Right forelimb (tissue), 1 donor: ENCODE results near the gene CSF3.
"Not testable (repeated sequence)": the region's sequence is repeated elsewhere in the genome, so short reads cannot be mapped to it uniquely, and the experiment has no call there.

Experiments
- DNase-seq: peaks from one replicate; pipeline ENCODE4 v3.0.0-alpha.2; 2018

CSF3 gene

DNA sequence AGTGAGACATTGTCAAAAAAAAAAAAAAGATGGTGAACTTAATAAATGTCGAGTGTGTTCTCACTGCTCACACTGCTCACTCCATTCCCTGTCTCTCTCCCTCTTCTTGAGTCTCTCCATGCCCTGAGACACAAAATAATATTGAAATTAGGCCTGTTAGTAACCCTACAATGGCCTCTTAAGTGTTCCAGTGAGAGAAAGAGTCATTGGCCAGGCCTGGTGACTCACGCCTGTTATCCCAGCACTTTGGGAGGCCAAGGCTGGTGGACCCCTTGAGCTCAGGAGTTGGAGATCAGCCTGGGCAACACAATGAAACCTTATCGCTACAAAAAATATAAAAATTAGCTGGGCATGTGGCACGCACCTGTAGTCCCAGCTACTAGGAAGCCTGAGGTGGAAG lies 16.2 kb upstream of the CSF3 start:
- DNase-seq: no peak

DNA sequence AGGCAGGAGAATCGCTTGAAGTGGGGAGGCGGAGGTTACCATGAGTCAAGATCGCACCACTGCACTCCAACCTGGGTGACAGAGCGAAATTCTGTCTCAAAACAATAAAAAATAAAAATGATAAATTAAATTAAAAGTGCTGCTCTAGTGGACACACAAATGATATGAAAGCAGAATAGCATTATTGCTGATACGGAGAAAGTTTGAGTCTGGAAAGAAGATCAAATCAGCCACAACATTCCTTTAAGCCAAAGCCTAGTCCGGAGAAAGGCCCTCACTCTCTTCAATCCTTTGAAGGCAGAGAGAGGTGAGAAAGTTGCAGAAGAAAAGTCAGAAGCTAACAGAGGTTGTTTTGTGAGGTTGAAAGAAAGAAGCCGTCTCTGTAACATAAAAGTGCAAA lies 15.1 kb upstream of the CSF3 start:
- no peak for DNase-seq

DNA sequence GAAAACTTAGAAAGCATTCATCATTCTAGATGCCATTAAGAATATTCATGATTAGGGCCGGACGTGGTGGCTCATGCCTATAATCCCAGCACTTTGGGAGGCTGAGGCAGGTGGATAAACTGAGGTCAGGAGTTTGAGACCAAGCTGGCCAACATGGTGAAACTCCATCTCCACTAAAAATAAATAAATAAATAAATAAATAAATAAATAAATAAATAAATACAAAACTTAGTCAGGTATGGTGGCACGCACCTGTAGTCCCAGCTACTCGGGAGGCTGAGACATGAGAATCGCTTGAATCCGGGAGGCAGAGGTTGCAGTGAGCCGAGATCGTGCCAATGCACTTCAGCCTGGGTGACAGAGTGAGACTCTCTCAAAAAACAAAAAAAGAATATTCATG lies 13.9 kb upstream of the CSF3 start:
- DNase-seq: not testable (repeated sequence)

DNA sequence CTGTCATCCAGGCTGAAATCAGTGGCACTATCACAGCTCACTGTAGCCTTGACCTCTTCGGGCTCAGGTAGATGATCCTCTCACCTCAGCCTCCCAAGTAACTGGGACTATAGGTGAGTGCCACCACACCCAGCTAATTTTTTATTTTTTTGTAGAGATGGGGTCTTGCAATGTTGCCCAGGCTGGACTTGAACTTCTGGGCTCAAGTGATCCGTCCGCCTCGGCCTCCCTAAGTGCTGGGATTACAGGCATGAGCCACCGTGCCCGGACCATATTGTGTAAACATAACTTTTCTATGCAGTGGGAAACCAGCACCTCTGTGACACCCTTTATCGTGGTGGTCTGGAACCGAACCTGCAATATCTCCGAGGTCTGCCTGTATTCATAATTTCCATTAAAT lies 11.2 kb upstream of the CSF3 start:
- DNase-seq: no peak

DNA sequence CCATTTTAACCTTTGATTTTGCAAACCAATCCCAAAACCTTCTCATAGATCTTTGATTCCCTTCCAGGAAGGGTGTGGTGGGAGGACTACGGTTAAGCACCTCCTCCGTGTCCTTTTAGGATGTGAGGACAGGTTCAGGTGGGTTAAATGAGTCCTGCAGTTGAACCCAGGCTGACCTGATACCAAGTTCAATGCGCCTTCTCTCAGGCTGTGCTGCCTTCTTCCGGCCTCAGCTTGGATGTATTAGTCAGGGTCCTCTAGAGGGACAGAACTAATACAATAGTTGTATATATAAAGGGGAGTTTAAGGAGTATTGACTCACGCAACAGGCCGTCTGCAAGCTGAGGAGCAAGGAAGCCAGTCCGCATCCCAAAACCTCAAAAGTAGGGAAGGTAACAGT lies 10.5 kb upstream of the CSF3 start:
- DNase-seq: no peak

DNA sequence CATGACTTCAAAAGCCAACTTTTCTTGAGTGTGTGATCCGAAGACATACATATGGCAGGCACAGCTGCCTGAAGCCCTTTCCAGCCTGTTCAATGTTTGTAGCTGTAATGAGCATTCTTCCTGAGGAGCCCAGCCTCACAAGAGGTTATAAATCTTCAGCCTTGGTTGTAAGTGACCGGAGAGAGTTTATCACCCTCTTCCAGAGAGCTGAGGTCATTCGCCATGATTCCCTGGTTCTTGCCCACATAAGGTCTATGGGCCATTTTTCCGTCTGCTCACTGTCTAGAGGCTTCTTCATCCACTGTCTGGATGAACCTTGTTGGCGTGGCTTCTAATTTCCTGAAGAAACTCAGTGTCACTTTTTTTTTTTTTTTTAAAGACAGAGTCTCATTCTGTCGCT lies 9.7 kb upstream of the CSF3 start:
- DNase-seq: no peak

DNA sequence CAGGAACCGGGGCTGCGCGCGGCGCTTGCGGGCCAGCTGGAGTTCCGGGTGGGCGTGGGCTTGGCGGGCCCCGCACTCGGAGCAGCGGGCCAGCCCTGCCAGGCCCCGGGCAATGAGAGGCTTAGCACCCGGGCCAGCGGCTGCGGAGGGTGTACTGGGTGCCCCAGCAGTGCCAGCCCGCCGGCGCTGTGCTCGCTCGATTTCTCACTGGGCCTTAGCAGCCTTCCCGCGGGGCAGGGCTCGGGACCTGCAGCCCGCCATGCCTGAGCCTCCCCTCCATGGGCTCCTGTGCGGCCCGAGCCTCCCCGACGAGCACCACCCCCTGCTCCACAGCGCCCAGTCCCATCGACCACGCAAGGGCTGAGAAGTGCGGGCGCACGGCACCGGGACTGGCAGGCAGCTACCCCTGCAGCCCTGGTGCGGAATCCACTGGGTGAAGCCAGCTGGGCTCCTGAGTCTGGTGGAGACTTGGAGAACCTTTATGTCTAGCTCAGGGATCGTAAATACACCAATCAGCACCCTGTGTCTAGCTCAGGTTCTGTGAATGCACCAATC lies 4.2 kb upstream of the CSF3 start:
- DNase-seq: not testable (repeated sequence)

DNA sequence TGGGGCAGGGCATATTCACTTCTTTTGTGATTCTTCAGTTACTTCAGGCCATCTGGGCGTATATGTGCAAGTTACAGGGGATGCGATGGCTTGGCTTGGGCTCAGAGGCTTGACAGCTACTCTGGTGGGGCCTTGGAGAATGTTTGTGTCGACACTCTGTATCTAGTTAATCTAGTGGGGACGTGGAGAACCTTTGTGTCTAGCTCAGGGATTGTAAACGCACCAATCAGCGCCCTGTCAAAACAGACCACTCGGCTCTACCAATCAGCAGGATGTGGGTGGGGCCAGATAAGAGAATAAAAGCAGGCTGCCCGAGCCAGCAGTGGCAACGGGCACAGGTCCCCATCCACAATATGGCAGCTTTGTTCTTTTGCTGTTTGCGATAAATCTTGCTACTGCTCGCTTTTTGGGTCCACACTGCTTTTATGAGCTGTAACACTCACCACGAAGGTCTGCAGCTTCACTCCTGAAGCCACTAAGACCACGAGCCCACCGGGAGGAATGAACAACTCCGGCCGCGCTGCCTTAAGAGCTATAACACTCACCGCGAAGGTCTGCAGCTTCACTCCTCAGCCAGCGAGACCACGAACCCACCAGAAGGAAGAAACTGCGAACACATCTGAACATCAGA lies 3.1 kb upstream of the CSF3 start:
- not testable (repeated sequence) for DNase-seq

DNA sequence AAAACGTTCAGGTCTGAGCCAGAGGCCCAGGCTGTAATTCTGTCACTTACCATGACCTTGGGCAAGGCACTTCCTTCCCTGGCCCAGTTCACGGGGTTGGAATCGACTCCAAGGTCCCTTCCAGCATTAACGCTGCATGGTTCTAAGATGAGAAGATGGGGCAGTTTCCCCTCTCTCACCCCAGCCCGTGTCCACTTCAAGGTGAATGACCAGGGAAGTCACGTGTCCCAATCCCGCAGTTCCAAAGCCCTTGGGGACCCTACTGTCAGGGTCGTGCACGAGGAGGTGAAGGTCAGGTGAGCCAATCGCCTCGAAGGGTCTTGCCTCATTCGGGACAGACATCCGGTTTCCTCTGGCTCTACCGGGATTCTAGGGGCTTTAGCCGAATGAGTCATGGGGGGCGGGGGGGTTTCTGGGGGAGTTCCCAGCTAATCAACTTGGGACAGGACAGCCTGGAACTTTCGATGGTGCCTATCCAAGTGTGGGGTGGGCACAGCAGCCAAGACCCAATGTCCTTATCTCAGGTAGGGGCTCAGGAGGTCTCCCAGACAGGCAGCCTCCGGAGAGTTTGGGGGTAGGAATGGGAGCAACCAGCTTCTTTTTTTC lies 762 bp upstream of the CSF3 start:
- DNase-seq: no peak

DNA sequence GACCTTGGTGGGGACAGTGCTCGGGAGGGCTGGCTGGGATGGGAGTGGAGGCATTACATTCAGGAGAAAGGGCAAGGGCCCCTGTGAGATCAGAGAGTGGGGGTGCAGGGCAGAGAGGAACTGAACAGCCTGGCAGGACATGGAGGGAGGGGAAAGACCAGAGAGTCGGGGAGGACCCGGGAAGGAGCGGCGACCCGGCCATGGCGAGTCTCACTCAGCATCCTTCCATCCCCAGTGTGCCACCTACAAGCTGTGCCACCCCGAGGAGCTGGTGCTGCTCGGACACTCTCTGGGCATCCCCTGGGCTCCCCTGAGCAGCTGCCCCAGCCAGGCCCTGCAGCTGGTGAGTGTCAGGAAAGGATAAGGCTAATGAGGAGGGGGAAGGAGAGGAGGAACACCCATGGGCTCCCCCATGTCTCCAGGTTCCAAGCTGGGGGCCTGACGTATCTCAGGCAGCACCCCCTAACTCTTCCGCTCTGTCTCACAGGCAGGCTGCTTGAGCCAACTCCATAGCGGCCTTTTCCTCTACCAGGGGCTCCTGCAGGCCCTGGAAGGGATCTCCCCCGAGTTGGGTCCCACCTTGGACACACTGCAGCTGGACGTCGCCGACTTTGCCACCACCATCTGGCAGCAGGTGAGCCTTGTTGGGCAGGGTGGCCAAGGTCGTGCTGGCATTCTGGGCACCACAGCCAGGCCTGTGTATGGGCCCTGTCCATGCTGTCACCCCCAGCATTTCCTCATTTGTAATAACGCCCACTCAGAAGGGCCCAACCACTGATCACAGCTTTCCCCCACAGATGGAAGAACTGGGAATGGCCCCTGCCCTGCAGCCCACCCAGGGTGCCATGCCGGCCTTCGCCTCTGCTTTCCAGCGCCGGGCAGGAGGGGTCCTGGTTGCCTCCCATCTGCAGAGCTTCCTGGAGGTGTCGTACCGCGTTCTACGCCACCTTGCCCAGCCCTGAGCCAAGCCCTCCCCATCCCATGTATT lies 1.1 kb downstream of the CSF3 start:
- DNase-seq: no peak

DNA sequence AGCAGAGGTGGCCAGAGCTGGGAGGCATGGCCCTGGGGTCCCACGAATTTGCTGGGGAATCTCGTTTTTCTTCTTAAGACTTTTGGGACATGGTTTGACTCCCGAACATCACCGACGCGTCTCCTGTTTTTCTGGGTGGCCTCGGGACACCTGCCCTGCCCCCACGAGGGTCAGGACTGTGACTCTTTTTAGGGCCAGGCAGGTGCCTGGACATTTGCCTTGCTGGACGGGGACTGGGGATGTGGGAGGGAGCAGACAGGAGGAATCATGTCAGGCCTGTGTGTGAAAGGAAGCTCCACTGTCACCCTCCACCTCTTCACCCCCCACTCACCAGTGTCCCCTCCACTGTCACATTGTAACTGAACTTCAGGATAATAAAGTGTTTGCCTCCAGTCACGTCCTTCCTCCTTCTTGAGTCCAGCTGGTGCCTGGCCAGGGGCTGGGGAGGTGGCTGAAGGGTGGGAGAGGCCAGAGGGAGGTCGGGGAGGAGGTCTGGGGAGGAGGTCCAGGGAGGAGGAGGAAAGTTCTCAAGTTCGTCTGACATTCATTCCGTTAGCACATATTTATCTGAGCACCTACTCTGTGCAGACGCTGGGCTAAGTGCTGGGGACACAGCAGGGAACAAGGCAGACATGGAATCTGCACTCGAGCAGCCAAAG lies 2.3 kb downstream of the CSF3 start:
- DNase-seq: peak; percentile 53

DNA sequence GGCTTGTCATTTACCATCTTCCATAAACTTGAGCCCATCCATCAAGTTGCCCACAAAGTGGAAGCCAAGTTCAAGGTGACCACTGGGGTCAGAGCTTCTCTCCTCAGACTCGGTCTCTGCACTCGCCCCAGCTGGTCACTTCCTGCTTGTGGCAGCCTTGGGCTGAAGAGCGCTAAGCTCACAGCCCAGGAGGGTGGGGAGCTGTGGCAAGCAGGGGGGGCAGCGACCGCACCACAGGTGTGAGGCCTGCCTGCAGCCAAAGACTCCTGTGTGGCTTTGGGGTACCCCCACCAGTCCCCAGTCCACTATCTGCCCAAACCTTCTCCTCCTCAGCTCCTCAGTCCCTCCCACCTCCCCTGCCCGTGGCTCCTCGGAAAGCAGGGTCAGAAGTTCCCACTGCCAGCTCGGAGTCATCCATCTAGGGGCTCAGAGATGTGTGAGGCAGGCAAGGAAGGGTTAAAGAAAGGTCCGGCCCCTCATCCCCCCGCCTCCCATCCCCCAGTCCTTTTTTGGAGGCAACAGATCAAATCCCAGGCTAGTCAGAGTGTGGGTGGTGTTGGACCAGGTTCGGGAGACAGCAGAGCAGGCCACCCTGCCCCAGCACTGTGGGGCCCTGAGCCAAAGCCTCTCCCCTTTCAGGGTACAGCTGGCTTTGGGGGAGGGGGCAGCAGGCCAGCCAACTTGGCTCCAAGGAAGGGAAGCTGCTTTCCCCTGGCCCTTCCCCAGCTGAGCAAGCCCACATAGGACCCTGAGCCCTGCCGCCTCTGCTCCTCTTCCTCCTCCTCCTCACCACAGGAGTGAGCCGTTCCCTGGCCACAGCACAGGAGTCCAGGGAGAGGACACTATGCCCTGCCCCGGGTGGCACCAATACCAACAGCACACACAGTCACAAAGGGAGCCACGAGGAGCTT lies 3.2 kb downstream of the CSF3 start:
- peak; percentile 83 for DNase-seq

DNA sequence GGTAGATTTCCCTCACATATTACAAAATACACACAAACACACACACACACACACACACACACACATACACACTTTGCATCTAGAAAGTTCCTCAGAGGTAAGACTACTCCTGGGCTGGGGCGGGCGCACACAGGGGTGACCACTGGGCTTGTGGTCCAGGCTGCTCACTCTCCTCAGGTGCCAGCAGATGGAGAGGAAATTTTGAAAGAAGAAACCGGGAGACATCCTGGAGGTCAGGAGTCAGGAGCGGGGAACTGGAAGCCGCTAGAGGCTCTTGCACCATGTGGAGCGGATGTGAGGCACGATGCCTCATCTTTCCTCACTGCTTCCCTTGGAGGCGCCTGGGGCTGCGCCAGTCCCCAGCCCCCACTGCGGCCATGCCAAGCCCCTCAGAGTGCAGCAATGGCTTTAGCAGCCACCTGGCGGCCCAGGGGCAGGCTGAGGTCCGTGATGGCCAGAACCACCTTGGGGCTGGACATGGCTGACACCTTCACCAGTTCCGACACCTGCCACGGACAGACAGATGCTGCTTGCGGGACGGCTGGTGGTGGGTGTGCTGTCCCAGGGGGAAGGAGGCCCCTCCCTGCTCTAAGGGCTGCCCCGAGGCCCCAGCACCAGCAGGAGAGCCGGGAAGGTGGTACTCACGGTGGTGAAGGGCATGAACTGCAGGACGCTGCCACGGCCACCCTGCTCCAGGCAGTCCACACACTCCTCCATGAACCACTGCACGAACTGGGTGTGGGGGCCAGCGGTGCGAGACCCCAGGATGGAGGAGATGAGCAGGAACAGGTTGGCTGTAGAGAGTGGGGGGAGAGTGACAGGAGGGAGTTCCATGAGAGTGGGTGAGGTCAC lies 4.1 kb downstream of the CSF3 start:
- no peak for DNase-seq

DNA sequence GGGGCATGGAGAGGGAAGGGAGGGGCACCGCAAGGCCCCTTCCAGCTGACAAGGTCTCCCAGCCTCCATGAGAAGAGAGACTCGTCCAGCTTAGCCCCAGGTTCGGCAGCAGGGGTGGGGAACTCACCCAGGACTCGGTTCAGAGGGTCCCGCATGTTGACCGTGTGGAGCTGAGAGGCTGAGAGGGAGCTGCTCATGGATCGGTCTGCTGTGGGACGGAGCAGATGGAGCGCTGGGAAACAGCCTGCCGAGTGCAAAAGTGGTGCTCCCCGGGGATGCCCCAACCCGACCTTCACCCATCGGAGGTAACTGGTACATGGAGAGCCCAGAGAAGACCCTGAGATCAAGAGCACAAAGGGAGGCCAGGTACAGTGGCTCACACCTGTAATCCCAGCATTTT lies 4.9 kb downstream of the CSF3 start:
- no peak for DNase-seq

DNA sequence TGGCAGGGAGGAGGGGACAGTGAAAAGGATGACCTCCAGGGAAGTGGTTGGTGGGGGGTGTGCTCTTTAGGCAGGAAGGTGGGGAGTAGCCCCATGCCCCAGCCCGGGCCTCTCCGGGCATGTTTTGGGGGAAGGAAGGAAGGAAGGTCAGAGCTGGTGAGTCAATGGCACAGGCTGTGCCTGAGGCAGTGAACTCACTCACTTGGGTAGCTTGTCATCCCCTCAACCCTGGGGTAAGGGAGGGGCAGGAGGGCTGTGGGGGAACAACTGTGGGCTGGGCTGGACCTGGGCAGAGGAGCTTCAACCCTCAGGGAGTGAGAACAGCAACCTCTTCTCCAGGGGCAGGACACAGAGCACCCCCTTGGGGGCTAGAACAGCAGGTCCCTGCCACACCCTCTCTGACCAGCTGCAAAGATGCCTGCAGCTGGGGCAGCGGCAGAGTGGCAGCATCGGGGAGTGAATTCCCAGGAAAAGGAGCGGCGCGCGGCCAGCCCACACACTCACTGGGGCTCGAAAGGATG lies 6.3 kb downstream of the CSF3 start:
- no peak for DNase-seq

DNA sequence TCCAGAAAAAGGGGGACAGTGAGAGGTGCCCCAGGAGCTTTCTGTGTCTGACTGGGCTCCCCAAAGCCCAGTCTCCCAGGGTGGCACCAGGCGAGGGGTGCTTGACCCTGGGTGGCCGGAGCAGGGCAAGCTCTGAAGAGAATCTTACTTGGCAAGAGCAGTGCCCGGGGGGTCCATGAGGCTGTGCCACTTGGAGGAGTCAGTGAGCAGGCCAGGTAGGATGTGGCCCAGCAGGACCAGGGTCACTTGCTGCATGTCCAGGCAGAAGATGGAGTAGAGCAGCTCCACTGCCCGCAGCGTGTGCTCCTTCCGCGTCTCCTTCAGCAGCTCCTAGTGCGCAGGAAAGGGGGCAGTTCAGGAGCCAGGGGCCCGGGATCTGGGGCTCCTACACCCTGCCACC lies 7.3 kb downstream of the CSF3 start:
- no peak for DNase-seq

DNA sequence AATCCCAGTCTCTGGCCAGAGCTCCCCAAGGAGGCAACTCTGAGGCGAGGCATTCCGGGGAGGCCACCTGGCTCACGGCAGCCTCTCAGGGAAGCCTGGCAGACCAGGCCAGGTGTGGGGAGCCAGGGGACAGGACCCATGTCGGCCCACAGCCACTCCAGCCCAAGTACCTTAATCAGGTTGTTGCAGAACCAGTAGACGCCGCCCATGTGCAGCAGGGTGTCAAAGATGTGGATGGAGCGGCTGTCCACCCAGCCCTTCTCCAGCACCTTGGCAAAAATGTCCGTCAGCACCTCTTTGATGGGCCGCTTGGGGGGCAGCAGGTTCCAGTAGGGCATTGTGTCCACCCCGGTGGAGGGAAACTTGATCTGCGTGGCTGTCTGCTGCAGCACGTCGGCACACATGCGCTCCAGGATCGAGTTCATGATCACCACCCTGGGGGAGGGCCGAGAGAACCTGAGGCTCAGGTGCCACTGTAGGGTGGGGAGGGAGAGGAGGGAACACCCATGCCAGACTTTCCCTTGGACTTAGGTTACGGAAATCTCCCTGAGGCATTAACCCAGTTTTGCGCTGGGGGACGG lies 7.8 kb downstream of the CSF3 start:
- DNase-seq: no peak

DNA sequence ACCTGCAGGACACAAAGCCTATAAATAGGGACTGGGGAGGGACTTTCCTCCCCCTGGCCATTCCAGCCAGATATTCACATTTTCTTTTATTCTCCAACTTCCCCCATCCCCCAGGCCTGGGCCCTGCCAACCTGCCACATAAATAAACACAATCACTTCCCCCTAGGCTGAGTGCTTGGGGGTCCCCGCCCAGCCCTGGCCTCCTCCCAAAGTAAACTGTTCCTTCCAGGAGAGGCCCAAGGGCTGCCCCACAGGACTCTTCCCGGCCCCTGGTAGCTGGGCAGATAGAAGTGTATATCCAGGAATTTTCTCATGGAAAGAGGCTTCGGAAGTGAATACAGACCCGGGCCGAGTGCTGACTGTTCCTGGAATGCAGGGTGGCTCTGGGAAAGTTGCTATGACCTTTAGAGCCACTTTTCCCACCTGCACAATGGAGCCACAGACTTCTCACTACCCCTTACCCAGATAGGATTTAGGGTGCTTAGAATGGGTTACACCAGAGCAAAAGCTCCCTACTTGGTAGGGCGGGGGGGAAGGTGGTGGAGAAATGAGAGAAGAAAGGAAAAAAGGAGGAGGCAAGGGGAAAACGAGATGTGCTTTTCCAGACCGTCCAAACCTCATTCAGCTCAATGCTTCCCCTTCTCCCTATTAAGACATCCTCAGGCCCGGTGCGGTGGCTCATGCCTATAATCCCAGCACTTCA lies 8.5 kb downstream of the CSF3 start:
- DNase-seq: no peak

DNA sequence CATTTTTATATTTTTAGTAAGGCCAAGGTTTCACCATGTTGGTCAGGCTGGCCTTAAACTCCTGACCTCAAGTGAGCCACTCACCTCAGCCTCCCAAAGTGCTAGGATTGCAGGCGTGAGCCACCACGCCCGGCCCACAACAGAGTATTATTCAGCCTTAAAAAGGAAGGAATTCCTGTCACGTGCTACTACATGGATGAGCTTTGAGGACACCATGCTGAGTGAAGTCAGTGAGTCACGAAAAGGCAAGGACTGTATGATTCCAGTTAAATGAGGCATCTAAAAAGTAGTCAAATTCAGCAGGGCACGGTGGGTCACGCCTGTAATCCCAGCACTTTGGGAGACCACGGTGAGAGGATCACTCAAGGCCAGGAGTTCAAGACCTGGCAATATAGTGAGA lies 9.7 kb downstream of the CSF3 start:
- DNase-seq: no peak

DNA sequence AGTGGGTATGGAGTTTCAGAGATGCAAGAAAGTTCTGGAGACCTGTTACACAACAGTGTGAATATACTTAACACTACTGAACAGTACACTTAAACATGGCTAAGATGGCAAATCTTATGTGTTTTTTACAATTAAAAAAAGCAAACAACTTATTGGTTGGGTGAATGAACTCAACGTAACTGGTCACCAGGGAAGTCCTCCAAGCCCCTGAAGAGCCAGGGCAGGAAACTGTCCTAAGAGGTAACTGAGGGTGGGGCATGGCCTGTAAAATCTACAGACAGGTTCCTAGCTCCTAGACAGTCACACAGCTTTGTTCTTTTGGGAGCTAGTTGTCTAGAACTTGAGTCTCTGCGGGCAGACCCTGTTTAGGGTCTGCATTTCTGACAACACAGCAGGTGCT lies 10.3 kb downstream of the CSF3 start:
- DNase-seq: no peak
